LNCaP clone FGC (cell line): ENCODE data around the gene ABCB11.

Experiments used
- DNase-seq: peaks from one replicate; pipeline ENCODE4 v3.0.0-alpha.2; 2011; ENCODE audit warnings: low read depth
- H3K4me3 ChIP-seq: 2 replicates; pipeline ENCODE4 v1.5.1; 2011; ENCODE audit warnings: mild to moderate bottlenecking, low read depth, low read length, control low read depth
- TF ChIP-seq, protein P1 (sequence below): IDR thresholded peaks from 2 replicates; pipeline ENCODE4 v1.5.1; 2012; ENCODE audit warnings: mild to moderate bottlenecking; ENCODE audit not compliant: control insufficient read depth, insufficient read depth; ENCODE audit errors: extremely low read depth

ABCB11 gene

DNA sequence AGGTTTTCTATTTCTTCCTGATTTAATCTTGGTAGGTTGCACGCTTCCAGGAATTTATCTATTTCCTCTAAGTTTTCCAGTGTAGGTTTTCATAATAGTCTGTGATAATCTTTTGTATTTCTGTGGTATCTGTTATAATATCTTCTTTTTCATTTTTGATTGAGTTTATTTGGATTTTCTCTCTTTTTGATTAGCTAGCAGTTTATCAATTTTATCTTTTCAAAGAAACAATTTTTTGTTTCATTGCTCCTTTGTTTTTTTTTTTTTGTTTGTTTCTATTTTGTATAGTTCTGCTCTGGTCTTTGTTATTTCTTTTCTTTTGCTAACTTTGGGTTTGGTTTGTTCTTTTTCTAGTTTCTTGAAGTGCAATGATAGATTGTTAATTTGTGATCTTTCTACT is 78.7 kb downstream of the ABCB11 start:
- no peak for DNase-seq
- H3K4me3 ChIP-seq = no peak overlapping the region
- TF ChIP-seq, protein P1, sequence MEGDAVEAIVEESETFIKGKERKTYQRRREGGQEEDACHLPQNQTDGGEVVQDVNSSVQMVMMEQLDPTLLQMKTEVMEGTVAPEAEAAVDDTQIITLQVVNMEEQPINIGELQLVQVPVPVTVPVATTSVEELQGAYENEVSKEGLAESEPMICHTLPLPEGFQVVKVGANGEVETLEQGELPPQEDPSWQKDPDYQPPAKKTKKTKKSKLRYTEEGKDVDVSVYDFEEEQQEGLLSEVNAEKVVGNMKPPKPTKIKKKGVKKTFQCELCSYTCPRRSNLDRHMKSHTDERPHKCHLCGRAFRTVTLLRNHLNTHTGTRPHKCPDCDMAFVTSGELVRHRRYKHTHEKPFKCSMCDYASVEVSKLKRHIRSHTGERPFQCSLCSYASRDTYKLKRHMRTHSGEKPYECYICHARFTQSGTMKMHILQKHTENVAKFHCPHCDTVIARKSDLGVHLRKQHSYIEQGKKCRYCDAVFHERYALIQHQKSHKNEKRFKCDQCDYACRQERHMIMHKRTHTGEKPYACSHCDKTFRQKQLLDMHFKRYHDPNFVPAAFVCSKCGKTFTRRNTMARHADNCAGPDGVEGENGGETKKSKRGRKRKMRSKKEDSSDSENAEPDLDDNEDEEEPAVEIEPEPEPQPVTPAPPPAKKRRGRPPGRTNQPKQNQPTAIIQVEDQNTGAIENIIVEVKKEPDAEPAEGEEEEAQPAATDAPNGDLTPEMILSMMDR = no peak

DNA sequence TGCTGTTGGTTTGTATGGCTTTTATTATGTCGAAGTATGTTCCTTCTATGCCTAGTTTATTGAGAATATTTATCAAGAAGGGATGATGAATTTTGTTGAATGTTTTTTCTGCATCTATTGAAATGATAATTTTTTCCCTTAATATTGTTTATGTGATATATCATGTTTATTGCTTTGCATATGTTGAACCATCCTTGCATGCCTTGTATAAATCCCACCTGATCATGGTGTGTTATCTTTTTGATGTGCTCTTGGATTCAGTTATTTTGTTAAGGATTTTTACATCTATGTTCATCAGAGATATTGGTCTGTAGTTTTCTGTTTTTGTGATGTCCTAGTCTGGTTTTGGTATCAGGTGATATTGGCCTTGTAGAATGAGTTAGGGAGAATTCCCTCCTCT is 79.3 kb downstream of the ABCB11 start:
- TF ChIP-seq, protein P1 = no peak
- no peak for DNase-seq
- H3K4me3 ChIP-seq = no peak overlapping the region

DNA sequence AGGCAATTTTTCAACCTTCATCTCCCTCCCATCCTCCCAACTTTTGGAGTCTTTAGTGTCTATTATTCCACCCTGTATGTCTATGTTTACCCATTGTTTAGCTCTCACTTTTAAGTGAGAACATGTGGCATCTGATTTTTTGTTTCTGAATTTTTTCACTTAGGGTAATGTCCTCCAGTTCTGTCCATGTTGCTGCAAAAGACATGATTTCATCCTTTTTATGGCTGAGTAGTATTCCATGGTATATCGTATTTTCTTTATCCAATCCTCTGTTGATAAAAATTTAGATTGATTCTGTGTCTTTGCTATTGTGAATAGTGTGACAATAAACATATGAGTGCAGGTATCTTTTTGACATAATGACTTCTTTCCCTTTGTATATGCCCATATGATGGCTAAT is 81.8 kb downstream of the ABCB11 start:
- no peak for DNase-seq
- TF ChIP-seq, protein P1 = no peak
- H3K4me3 ChIP-seq = no peak overlapping the region

DNA sequence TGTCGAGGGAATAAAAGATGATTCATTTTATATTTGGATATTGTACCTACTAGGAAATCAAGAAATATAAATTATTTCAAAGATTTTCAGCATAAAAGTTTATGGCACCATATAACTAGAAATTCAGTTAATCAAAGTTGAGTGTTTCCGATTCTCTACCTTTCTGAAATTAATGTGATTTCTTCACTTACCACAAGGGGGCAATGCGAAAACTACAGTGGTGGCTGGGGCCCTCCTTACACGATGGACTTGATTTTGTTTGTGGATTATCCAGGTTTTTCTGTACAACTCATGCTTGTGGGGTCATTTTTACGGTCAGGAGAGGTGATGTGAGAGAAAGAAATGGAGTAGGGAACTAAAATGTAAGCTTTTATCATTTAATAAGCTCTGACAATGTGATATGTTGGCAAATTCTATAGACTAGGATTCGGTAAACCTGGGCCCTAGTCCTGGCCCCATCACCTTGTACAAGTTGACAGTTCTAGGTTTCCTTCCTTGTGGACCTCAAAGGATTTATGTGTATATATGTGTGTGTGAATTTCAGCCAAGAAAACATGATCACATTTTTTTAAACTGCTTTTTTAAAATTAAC is 82.4 kb downstream of the ABCB11 start:
- TF ChIP-seq, protein P1 = peak; percentile 53
- no peak for DNase-seq
- no peak overlapping the region for H3K4me3 ChIP-seq

DNA sequence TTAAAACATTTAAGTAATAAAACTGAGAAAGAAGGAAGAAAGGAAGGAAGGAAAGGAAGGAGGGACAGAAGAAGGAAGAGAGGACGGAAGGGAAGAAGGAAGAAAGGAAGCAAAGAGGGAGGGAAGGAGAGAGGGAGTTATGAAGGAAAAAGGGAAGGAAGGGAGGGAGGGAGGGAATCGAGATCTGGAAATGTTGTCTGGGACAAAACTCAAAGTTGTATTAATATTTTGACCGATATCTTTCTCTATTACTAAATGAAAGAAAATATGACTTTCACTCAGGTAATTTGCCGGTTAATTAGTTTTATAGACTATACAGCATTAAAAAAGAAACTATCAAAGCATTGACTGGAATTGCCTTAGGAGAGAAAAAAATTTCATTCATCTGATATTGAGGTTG is 85.6 kb downstream of the ABCB11 start:
- DNase-seq = no peak
- no peak overlapping the region for H3K4me3 ChIP-seq
- TF ChIP-seq, protein P1 = no peak

DNA sequence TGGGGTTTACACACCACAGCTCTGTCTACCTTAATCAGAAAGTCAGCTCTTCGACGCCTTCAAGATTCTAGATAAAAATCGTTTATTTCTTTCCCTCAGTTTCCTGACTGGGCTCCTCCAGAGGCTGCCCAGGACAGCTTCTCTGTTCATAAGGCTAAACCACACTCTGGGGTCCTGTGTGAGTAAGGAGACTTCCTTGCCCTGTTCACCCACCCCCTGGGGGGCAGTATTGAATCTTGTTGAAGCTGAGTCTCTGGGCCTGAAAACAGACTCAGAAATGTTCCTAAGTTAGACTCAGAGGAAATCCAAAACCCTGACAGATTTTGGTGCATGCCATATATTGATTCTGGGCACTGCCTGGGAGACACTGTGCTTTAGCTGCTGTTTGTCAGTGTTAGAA is 87.1 kb downstream of the ABCB11 start:
- no peak overlapping the region for H3K4me3 ChIP-seq
- TF ChIP-seq, protein P1 = no peak
- no peak for DNase-seq

DNA sequence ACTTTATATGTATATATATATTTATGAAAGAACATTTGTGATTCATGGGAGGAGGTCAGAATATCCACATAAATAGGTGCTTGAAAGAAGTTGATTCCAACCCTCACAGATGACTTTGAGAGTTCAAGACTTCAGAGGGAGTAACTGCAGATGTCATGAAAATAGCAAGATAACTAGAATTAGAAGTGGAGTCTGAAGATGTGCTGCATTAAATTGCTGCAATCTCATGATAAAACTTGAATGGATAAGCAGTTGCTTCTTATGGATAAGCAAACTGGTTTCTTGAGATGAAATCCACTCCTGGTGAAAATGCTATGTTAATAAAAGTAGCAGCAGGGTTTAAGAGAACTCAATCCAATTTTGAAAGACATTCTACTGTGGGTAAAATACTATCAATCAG is 89.8 kb downstream of the ABCB11 start:
- no peak for DNase-seq
- TF ChIP-seq, protein P1 = no peak
- no peak overlapping the region for H3K4me3 ChIP-seq
